Coronary artery (tissue), 2 donors: ENCODE results near the gene CTIF.

ENCODE experiments used
- DNase-seq: peaks from one replicate; pipeline ENCODE4 v3.0.0-alpha.2; 2017; ENCODE audit warnings: low spot score
- H3K27ac ChIP-seq, 2 donors: fragments of 200-600 bp; sonication (generic); one replicate each; pipeline ENCODE4 v1.5.1; 2016 to 2019
- H3K4me3 ChIP-seq: fragments of 200-600 bp; sonication (generic); 2 replicates; pipeline ENCODE4 v1.5.1; 2016; ENCODE audit warnings: mild to moderate bottlenecking, moderate library complexity
- CTCF ChIP-seq: fragments of 200-600 bp; sonication (generic); IDR thresholded peaks from one replicate; pipeline ENCODE4 v1.5.1; 2019; ENCODE audit warnings: antibody characterized with exemption

Gene CTIF

GRCh38 chr18:48533340-48534070 lies 5.3 kb upstream of the CTIF start:
- Histone ChIP-seq H3K4me3 (no peak overlapping the region), H3K27ac (no peak overlapping the region)
- peak; percentile 33 for DNase-seq
- TF ChIP-seq CTCF: no peak

- TF ChIP-seq CTCF: no peak
- no peak for DNase-seq
- Histone ChIP-seq H3K27ac (no peak overlapping the region), H3K4me3 (no peak overlapping the region)
These were observed 4.5 kb upstream of the CTIF start for GRCh38 chr18:48534364-48534763.

GRCh38 chr18:48535956-48536355 lies 2.9 kb upstream of the CTIF start:
- Histone ChIP-seq H3K4me3 (no peak overlapping the region), H3K27ac (no peak overlapping the region)
- no peak for DNase-seq
- TF ChIP-seq CTCF: no peak

- TF ChIP-seq CTCF: no peak
- peak; percentile 33 for DNase-seq
- H3K27ac ChIP-seq: no peak overlapping the region
- no peak overlapping the region for H3K4me3 ChIP-seq
These were observed 2.3 kb upstream of the CTIF start for GRCh38 chr18:48536516-48536915.

DNA sequence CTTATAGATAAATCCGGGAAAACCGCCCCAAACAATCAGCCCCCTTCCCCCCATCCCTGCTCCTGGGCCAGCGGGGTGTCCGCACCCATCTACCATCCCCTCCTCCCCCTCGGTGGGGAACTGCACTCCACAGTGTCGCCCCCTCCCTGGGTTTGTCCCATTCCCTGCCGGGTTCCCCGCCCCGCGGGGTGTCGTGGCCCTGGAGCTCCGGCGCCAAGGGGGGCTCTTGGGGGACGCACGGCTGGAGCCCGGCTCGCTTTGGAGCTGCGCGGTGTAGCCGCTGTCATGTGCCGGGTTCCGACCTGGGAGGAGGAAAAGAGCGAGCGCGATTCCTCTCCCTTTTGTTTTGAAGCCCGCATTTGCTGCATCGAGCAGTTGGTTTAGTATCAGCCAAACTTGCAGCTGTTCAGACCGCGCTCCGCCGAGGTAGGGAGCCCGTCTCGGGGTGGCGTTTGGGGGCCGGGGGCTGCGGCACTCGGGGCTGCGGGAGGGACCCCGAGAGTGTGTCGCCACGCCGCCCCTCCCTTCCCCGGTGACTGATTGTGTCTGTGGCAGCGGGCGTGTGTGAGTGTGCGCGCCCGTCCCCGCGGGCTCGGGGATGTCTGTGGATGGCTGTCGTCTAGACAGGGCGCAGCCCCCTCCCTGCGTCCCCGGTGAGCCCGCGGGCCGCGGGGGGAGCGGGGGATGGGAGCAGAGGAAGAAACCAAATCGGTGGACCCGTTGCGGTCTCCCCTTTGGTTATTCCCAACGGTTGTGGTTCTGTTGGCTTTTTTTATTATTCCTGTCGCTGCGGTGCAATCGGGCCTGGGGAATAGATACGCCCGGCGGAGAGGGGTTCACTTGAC lies 797 bp downstream of the CTIF start:
- no peak for TF ChIP-seq CTCF
- Histone ChIP-seq H3K27ac (peak overlapping the region; percentile 86 to 98), H3K4me3 (peak overlapping the region; percentile 96)
- DNase-seq: peak; percentile 81

DNA sequence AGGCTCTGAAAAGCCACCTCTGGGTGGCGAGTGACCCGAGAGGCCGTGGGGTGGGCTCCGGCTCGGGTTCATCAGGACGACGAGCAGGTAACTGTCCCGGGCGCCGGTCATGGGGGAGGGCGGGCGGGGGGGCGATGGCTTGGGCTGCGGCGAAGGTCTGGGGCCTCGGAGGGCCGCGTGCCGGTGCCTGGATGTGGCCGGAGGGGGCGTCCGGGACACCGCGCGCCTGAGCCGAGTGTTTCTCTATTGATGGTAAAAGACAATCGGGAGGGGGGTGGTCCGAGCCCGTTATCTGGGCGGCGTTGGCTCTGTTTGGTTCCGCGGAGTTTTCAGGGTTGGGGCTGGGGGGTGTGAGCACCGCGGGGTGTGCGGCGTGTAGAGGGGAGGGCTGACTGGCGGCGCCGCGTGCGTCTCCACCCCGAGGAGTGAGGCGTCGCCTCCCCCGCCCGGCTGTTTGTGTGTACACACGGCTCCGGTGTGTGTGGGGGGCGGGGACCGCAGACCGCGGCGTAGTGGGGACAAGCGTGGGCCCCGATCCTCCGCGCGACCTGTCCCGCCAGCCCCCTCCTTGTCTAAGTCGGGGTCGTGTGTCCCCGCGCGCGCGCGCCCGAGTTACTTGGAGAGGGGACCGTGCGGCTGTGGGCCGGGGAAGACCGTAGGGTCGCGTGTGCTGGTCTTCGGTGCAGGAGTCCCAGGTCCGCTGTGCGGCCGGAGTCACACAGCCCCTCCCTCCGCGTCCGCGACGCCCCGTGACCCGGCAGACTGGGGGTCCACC lies 1.6 kb downstream of the CTIF start:
- TF ChIP-seq CTCF: no peak
- Histone ChIP-seq H3K27ac (peak overlapping the region; percentile 86 to 98), H3K4me3 (peak overlapping the region; percentile 96)
- peak; percentile 81 for DNase-seq
